Prostate gland (tissue), 2 donors: ENCODE data around the gene ZNF780A.

ENCODE experiments used
- POLR2A ChIP-seq: fragments of 450-650 bp; IDR thresholded peaks from one replicate; pipeline ENCODE4 v1.6.1; 2016; ENCODE audit warnings: antibody characterized with exemption, mild to moderate bottlenecking
- POLR2AphosphoS5 ChIP-seq: sonication (generic); formaldehyde crosslinking; IDR thresholded peaks from one replicate; pipeline ENCODE4 v1.6.1; 2017; ENCODE audit warnings: antibody characterized with exemption
- TF ChIP-seq, protein P1 (sequence below), 4 experiments: fragments of 200-600 bp in 2 of 4; fragments of 450-650 bp in 2 of 4; sonication (generic) in 2 of 4; IDR thresholded peaks; 1 replicate in 3 of 4; 2 replicates in 1 of 4; pipeline ENCODE4 v1.5.1; 2016 to 2019; ENCODE audit warnings: antibody characterized with exemption in 4 of 4, mild to moderate bottlenecking in 2 of 4, moderate library complexity in 2 of 4

DNA sequence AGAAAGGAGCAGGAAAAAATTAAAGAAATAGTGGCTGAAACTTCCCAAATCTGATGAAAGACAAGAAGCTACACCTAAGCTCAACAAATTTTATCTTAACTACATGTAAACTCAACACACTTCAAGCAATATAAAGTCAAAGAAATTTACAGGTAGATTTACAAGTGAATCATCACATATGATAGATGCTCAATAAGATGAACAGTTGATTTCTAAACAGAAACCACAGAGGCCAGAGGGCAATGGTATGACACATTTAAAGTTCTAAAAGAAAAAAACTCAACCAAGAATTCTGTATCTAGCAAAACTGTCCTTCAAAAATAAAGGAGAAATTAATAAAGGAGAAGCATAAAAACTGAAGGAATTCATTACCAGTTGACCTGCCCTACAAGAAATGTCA is 39.3 kb upstream of the ZNF780A start:
- TF ChIP-seq, protein P1, sequence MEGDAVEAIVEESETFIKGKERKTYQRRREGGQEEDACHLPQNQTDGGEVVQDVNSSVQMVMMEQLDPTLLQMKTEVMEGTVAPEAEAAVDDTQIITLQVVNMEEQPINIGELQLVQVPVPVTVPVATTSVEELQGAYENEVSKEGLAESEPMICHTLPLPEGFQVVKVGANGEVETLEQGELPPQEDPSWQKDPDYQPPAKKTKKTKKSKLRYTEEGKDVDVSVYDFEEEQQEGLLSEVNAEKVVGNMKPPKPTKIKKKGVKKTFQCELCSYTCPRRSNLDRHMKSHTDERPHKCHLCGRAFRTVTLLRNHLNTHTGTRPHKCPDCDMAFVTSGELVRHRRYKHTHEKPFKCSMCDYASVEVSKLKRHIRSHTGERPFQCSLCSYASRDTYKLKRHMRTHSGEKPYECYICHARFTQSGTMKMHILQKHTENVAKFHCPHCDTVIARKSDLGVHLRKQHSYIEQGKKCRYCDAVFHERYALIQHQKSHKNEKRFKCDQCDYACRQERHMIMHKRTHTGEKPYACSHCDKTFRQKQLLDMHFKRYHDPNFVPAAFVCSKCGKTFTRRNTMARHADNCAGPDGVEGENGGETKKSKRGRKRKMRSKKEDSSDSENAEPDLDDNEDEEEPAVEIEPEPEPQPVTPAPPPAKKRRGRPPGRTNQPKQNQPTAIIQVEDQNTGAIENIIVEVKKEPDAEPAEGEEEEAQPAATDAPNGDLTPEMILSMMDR (IDR thresholded peaks at IDR 0.05) = no peak
- TF ChIP-seq POLR2A (no peak), POLR2AphosphoS5 (no peak)
